ENCODE results near the gene ATP6V0E1.

- TF ChIP-seq CTCF (IDR thresholded peaks at IDR 0.05; ENCODE audit: extremely low read depth in 1 of 2, insufficient read depth in 1 of 2, low read depth in 1 of 2, low read length in 2 of 2): no peak
- no peak for TF ChIP-seq EZH2 (IDR thresholded peaks at IDR 0.05; ENCODE audit: borderline replicate concordance, low read depth, low read length, severe bottlenecking)
- TF ChIP-seq POLR2A (IDR thresholded peaks at IDR 0.05; ENCODE audit: low read depth, low read length): no peak
- no peak for TF ChIP-seq POLR2AphosphoS5 (IDR thresholded peaks at IDR 0.05; ENCODE audit: insufficient read depth, low read depth, low read length)
- TF ChIP-seq MYC (IDR thresholded peaks at IDR 0.05; ENCODE audit: low read depth, low read length): no peak
- TF ChIP-seq JUN (IDR thresholded peaks at IDR 0.05; ENCODE audit: borderline replicate concordance, insufficient read depth, insufficient read length, low read depth): no peak
- no peak for TF ChIP-seq MAX (IDR thresholded peaks at IDR 0.05; ENCODE audit: insufficient read depth, insufficient read length)
- TF ChIP-seq FOS (IDR thresholded peaks at IDR 0.05; ENCODE audit: borderline replicate concordance, insufficient read depth, low read length): no peak
Measured at GRCh38 chr5:172988276-172988675, 4.7 kb downstream of the ATP6V0E1 start.

Measured in endothelial cell of umbilical vein (primary cell).